Mesenteric fat pad (tissue), 1 donor: ENCODE measurements around the gene ROCK2. TPM values are rescaled to one million over a fixed set of nuclear protein-coding genes. Genes with fewer than 3 reads are reported as not detected.

Experiments used
- total RNA-seq: library from RNA; stranded (reverse); fragmentation: NEBNext Ultra II Directional; extraction: Animal tissue kit (Norgen Biotek cat#: 25700); gene quantifications from one replicate; pipeline ENCODE4 v1.2.1, GENCODE V29; 2021
- donor health status: DM: yes; HTN: yes; CAD: no.

ROCK2 gene
- total RNA-seq, 1 donor from 2014 or later = 456 TPM

Other genes starting within 250 kb of the ROCK2 start
- gene SLC66A3, start 189.2 kb downstream of the ROCK2 start, total RNA-seq = 19.9 TPM
- gene E2F6, start 121.5 kb upstream of the ROCK2 start, total RNA-seq = 22.5 TPM
- 3.8 TPM for gene GREB1, start 189.4 kb upstream of the ROCK2 start, total RNA-seq